ENCODE results near the gene ACMSD. TPM values are rescaled to one million over a fixed set of nuclear protein-coding genes. Genes with fewer than 3 reads are reported as not detected.
A peak's percentile ranks its signal among the peaks of the same experiment; 100 is the strongest.

ACMSD gene
- total RNA-seq (2014; rRNA removed; shearing (Covaris generic)) (not detected in 2 replicates), total RNA-seq (2022) (not detected in 2 replicates), Bru-seq, nascent RNA (percentile 1 among the genes with signal in this experiment), BruChase-seq, experiment 1, labeled RNA remaining after a 6-hour chase (not detected), BruChase-seq, experiment 2, labeled RNA remaining after a 2-hour chase (not detected)
- long read RNA-seq, partial matches to known transcripts: 0 of 5 reads
- long read RNA-seq, other reads (novel, unspliced or antisense): 5 of 5 reads

DNA sequence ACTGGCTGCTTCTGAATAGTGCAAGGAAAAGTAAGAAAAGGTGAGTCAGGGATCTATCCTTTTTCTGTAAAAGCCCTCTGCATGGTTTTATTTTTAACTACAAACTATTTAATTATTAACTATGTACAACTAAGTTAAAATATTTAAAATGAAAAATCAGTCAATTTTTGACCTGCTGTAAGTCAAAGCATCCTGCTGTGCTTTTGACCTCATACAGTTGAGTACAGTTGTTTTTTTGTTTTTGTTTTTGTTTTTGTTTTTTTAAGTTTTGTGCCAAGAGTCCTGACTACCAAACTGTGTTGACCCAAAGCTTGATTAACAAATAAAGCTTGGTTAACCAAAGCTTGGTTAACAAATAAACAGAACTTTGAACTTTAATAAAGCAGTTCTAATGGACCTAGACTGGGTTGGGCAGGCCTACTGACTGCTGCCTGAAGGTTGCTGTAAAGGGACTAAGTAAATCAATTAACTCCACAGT, at the start of gene ACMSD:
Gene ACMSD (plus strand): TSS at position 474 of the 478 bp plus-strand sequence. CDS start 67 bp downstream, outside the sequence.
- DNase-seq (ENCODE audit: low spot score): no peak
- no peaks in the 10 kb centered on the region for H3K36me3 ChIP-seq (ENCODE audit: insufficient read depth, low read length)
- H3K79me2 ChIP-seq (ENCODE audit: insufficient read depth, low read depth, low read length): no peaks in the 10 kb centered on the region
- H2AFZ ChIP-seq (ENCODE audit: low read length): no peak within 1 kb of the TSS
- CTCF ChIA-PET (ENCODE audit: unreplicated experiment): no interaction called here
- no peak within 1 kb of the TSS for H3K4me3 ChIP-seq (ENCODE audit: low read depth, low read length, poor library complexity, severe bottlenecking)
- POLR2A ChIA-PET: interaction anchor here (0.6 to 0.7 kb wide), 2 partner anchors 141 to 181 kb away, joined by 3 to 4 read pairs; no protein-coding TSS in a partner anchor
- no peaks in the 10 kb centered on the region for H3K9me3 ChIP-seq (ENCODE audit: low read length)
- TF ChIP-seq, protein P1, sequence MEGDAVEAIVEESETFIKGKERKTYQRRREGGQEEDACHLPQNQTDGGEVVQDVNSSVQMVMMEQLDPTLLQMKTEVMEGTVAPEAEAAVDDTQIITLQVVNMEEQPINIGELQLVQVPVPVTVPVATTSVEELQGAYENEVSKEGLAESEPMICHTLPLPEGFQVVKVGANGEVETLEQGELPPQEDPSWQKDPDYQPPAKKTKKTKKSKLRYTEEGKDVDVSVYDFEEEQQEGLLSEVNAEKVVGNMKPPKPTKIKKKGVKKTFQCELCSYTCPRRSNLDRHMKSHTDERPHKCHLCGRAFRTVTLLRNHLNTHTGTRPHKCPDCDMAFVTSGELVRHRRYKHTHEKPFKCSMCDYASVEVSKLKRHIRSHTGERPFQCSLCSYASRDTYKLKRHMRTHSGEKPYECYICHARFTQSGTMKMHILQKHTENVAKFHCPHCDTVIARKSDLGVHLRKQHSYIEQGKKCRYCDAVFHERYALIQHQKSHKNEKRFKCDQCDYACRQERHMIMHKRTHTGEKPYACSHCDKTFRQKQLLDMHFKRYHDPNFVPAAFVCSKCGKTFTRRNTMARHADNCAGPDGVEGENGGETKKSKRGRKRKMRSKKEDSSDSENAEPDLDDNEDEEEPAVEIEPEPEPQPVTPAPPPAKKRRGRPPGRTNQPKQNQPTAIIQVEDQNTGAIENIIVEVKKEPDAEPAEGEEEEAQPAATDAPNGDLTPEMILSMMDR (conservative IDR thresholded peaks at IDR 0.05; ENCODE audit: low read length): no peak
- no peak for TF ChIP-seq EZH2phosphoT487 (IDR thresholded peaks at IDR 0.05; ENCODE audit: borderline replicate concordance, low read depth, low read length)
- H4K20me1 ChIP-seq (ENCODE audit: insufficient read depth, low read length): no peaks in the 10 kb centered on the region
- no peak within 1 kb of the TSS for H3K4me2 ChIP-seq (ENCODE audit: low read length)
- no TSS peak for BruUV-seq (replicated peaks)
- H3K9me2 ChIP-seq (ENCODE audit: insufficient read depth, low read length): no peaks in the 10 kb centered on the region
- H3K4me1 ChIP-seq (ENCODE audit: insufficient read depth, low read length, poor library complexity, severe bottlenecking): no peaks in the 10 kb centered on the region
- intact Hi-C loops (cut with micrococcal nuclease; ENCODE audit: unreplicated experiment): no loop called here
- H3K27ac ChIP-seq (ENCODE audit: low read depth, low read length, poor library complexity, severe bottlenecking): no peak within 1 kb of the TSS

DNA sequence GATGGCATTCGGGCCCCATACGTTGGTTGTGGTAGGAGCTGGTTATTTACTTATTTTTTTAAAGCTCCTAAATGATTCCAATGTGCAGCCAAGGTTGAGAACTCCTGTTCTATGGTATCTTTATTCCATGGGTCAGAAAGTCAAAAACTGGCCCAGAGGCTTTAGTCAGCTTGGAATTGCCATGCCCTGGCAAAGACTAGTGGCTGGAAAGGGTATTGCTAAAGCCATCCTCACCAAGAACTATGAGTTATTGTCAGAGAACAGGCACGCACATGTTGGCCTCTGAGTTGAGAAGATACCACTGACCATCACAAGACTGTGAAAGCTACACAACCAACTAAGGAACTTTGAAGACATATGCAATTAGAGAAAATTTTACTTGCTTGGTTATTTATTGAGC, 47.9 kb upstream of the ACMSD start:
- BruUV-seq (replicated peaks): no TSS peak
- no peaks in the 10 kb centered on the region for H4K20me1 ChIP-seq (ENCODE audit: insufficient read depth, low read length)
- no peaks in the 10 kb centered on the region for H3K36me3 ChIP-seq (ENCODE audit: insufficient read depth, low read length)
- intact Hi-C loops (cut with micrococcal nuclease; ENCODE audit: unreplicated experiment): no loop called here
- H3K79me2 ChIP-seq (ENCODE audit: insufficient read depth, low read depth, low read length): no peaks in the 10 kb centered on the region
- no peaks in the 10 kb centered on the region for H3K9me2 ChIP-seq (ENCODE audit: insufficient read depth, low read length)
- H3K4me2 ChIP-seq (ENCODE audit: low read length): no peak overlapping the region
- no peak overlapping the region for H2AFZ ChIP-seq (ENCODE audit: low read length)
- no peak for DNase-seq (ENCODE audit: low spot score)
- POLR2A ChIA-PET: interaction anchor here (0.7 kb wide), 1 partner anchor 14 kb away, joined by 3 read pairs; no protein-coding TSS in a partner anchor
- no peak overlapping the region for H3K27ac ChIP-seq (ENCODE audit: low read depth, low read length, poor library complexity, severe bottlenecking)
- CTCF ChIA-PET (ENCODE audit: unreplicated experiment): interaction anchor here (0.7 kb wide), 1 partner anchor 10 kb away, joined by 3 read pairs; no protein-coding TSS in a partner anchor
- no peaks in the 10 kb centered on the region for H3K9me3 ChIP-seq (ENCODE audit: low read length)
- TF ChIP-seq, protein P1 (conservative IDR thresholded peaks at IDR 0.05; ENCODE audit: low read length): peak; percentile 49; the same call in 1 of the 2 replicates
- TF ChIP-seq EZH2phosphoT487 (IDR thresholded peaks at IDR 0.05; ENCODE audit: borderline replicate concordance, low read depth, low read length): no peak
- no peaks in the 10 kb centered on the region for H3K4me1 ChIP-seq (ENCODE audit: insufficient read depth, low read length, poor library complexity, severe bottlenecking)
- H3K4me3 ChIP-seq (ENCODE audit: low read depth, low read length, poor library complexity, severe bottlenecking): no peak overlapping the region

DNA sequence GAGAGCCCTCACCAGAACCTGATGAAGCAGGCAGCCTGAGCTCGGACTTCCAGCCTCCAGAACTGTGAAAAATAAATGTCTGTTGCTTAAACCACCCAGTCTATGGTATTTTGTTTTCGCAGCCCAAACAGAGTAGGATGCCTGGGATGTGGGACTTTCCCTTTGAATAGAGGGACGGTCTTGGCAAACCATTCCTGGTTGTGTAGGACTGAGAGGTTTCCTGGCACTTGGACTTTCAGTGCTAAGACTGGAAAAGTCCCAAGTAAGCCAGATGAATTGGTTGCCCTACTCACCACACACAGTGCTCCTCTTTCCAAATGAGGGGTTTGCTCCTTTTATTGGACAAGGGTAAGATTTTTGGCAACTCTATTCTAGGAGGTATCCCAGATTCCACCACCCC, 46.8 kb upstream of the ACMSD start:
- no peaks in the 10 kb centered on the region for H4K20me1 ChIP-seq (ENCODE audit: insufficient read depth, low read length)
- no peaks in the 10 kb centered on the region for H3K36me3 ChIP-seq (ENCODE audit: insufficient read depth, low read length)
- intact Hi-C loops (cut with micrococcal nuclease; ENCODE audit: unreplicated experiment): no loop called here
- H3K9me2 ChIP-seq (ENCODE audit: insufficient read depth, low read length): no peaks in the 10 kb centered on the region
- no peaks in the 10 kb centered on the region for H3K4me1 ChIP-seq (ENCODE audit: insufficient read depth, low read length, poor library complexity, severe bottlenecking)
- H3K9me3 ChIP-seq (ENCODE audit: low read length): no peaks in the 10 kb centered on the region
- H3K4me3 ChIP-seq (ENCODE audit: low read depth, low read length, poor library complexity, severe bottlenecking): no peak overlapping the region
- H3K79me2 ChIP-seq (ENCODE audit: insufficient read depth, low read depth, low read length): no peaks in the 10 kb centered on the region
- POLR2A ChIA-PET: interaction anchor here (0.7 kb wide), 1 partner anchor 242 kb away, joined by 3 read pairs; no protein-coding TSS in a partner anchor
- CTCF ChIA-PET (ENCODE audit: unreplicated experiment): no interaction called here
- DNase-seq (ENCODE audit: low spot score): no peak
- BruUV-seq (replicated peaks): no TSS peak
- H3K4me2 ChIP-seq (ENCODE audit: low read length): no peak overlapping the region
- TF ChIP-seq, protein P1 (conservative IDR thresholded peaks at IDR 0.05; ENCODE audit: low read length): no peak
- TF ChIP-seq EZH2phosphoT487 (IDR thresholded peaks at IDR 0.05; ENCODE audit: borderline replicate concordance, low read depth, low read length): no peak
- H3K27ac ChIP-seq (ENCODE audit: low read depth, low read length, poor library complexity, severe bottlenecking): no peak overlapping the region
- no peak overlapping the region for H2AFZ ChIP-seq (ENCODE audit: low read length)

All from OCI-LY7 (cell line).